ENCODE data around the gene NAA20. TPM values are rescaled to one million over a fixed set of nuclear protein-coding genes. Genes with fewer than 3 reads are reported as not detected.

Gene NAA20
- total and polyA plus RNA-seq, 2 of the 4 experiments (the other 2 are of a cell fraction) = 35.7 to 58.8 TPM

DNA sequence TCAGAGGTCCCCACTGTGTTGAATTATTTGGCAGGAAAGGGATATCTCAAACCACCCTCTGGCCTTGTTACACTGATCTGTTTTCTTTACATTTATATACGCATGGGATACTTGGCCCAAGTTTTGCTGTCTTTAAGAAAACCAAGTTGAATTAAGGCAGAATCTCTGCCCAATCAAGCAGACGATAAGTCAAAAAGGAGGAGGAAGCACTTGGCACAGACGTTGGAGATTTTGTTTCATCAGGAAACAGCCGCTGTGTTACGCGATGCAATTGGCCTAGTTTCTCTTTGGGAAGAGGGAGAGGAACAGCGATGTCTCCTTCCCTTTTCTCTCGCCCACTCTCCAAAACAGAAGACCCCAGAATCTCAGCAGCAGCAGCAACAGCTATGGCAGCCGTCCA, 20.2 kb upstream of the NAA20 start:
- no peak overlapping the region for H3K9ac ChIP-seq (ENCODE audit: low read depth, low read length)
- no peak overlapping the region for H2BK20ac ChIP-seq (ENCODE audit: low read depth, low read length)
- ChIA-PET POLR2A (ENCODE audit: unreplicated experiment) (no interaction called here), CTCF (no interaction called here)
- WGBS, 2 experiments (ENCODE audit: extremely low coverage in 2 of 2, insufficient read length in 1 of 2) = 80% methylated on average over 1 of the region's 9 CpGs; no CpG with 5 or more reads in 1 of the 2 experiments
- no peaks in the 10 kb centered on the region for H3K9me3 ChIP-seq (ENCODE audit: control insufficient read depth, insufficient read depth, low read length)
- no peak overlapping the region for H3K4ac ChIP-seq (ENCODE audit: low read depth, low read length)
- H3K14ac ChIP-seq (replicated peaks; ENCODE audit: low read depth, low read length) = no peak overlapping the region
- TF ChIP-seq CHD1 (IDR thresholded peaks at IDR 0.05; ENCODE audit: low read depth, low read length) (no peak), CTCF (conservative IDR thresholded peaks at IDR 0.05; ENCODE audit: low read depth, low read length) (no peak), FOS (IDR thresholded peaks at IDR 0.05; ENCODE audit: low read depth, low read length) (no peak), RAD21 (IDR thresholded peaks at IDR 0.05; ENCODE audit: low read length) (no peak), RCOR1 (IDR thresholded peaks at IDR 0.05; ENCODE audit: insufficient replicate concordance, low read length) (no peak), BHLHE40 (IDR thresholded peaks at IDR 0.05; ENCODE audit: low read depth, low read length) (no peak), NFE2L2 (IDR thresholded peaks at IDR 0.05; ENCODE audit: low read depth, low read length) (no peak), MXI1 (IDR thresholded peaks at IDR 0.05; ENCODE audit: borderline replicate concordance, low read depth, low read length) (no peak), SMC3 (IDR thresholded peaks at IDR 0.05; ENCODE audit: low read depth, low read length) (no peak), MAZ (IDR thresholded peaks at IDR 0.05; ENCODE audit: borderline replicate concordance, low read depth, low read length) (no peak)
- TF ChIP-seq, protein P1, sequence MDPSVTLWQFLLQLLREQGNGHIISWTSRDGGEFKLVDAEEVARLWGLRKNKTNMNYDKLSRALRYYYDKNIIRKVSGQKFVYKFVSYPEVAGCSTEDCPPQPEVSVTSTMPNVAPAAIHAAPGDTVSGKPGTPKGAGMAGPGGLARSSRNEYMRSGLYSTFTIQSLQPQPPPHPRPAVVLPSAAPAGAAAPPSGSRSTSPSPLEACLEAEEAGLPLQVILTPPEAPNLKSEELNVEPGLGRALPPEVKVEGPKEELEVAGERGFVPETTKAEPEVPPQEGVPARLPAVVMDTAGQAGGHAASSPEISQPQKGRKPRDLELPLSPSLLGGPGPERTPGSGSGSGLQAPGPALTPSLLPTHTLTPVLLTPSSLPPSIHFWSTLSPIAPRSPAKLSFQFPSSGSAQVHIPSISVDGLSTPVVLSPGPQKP (IDR thresholded peaks at IDR 0.05; ENCODE audit: borderline replicate concordance, low read depth, low read length) = no peak
- no peak overlapping the region for H3K4me3 ChIP-seq (ENCODE audit: insufficient read depth, low read depth, low read length)
- no peak overlapping the region for H2BK120ac ChIP-seq (ENCODE audit: low read depth, low read length)
- dilution Hi-C loops (cut with HindIII; ENCODE audit: low sequenced_read_pairs, unreplicated experiment) = no loop called here
- peak overlapping the region; percentile 17; the same call in 1 of the 2 replicates for H3K27ac ChIP-seq (ENCODE audit: insufficient read depth, low read length)
- H3K56ac ChIP-seq (ENCODE audit: extremely low read depth, insufficient read depth, low read length) = no peak overlapping the region
- no peak overlapping the region for H3K18ac ChIP-seq (ENCODE audit: low read depth, low read length)
- H3K23ac ChIP-seq (ENCODE audit: low read depth, low read length) = no peak overlapping the region; the same call in 1 of the 2 replicates
- no peak for DNase-seq
- H3K4me1 ChIP-seq (ENCODE audit: control insufficient read depth, insufficient read depth, low read length) = peaks cover 21% of the 10 kb centered on the region
- BruUV-seq (replicated peaks) = no TSS peak
- no peak overlapping the region; the same call in 1 of the 2 replicates for H3K4me2 ChIP-seq (ENCODE audit: low read depth, low read length)
- H4K5ac ChIP-seq (ENCODE audit: low read depth, low read length) = no peak overlapping the region
- peaks cover 52% of the 10 kb centered on the region for H3K36me3 ChIP-seq (ENCODE audit: control insufficient read depth, insufficient read depth, low read length)
- H2AFZ ChIP-seq (replicated peaks; ENCODE audit: low read length, poor library complexity) = no peak overlapping the region
- H3K27me3 ChIP-seq (ENCODE audit: control insufficient read depth, insufficient read depth, low read length) = no peaks in the 10 kb centered on the region
- no peak overlapping the region for H2BK15ac ChIP-seq (ENCODE audit: low read depth, low read length)
- H4K20me1 ChIP-seq (ENCODE audit: insufficient read depth, low read length) = peaks cover 56% of the 10 kb centered on the region
- H4K8ac ChIP-seq (ENCODE audit: low read depth in 2 of 2, low read length in 2 of 2) = no peak overlapping the region
- no peak overlapping the region for H2AK9ac ChIP-seq (replicated peaks; ENCODE audit: low read depth, low read length, poor library complexity)
- intact Hi-C loops (cut with micrococcal nuclease) = no loop called here
- H2AK5ac ChIP-seq (ENCODE audit: low read depth, low read length) = no peak overlapping the region
- peaks cover 5% of the 10 kb centered on the region; the same call in 1 of the 2 replicates for H3K9me1 ChIP-seq (ENCODE audit: insufficient read depth, low read length)
- H3K79me1 ChIP-seq (ENCODE audit: low read depth in 1 of 2, low read length in 2 of 2) = peaks cover 41 to 70% of the 10 kb centered on the region in 2 experiments
- H2BK5ac ChIP-seq (ENCODE audit: low read depth, low read length, poor library complexity, severe bottlenecking) = no peak overlapping the region
- in situ Hi-C loops (cut with MboI; ENCODE audit: low sequenced_read_pairs) = loop anchor here (5.0 kb wide), 1 partner anchor 305 kb away; no protein-coding TSS in a partner anchor
- no peak overlapping the region for H4K91ac ChIP-seq (ENCODE audit: insufficient read depth, low read depth, low read length)
- no peak for ATAC-seq (ENCODE audit: low read depth)
